GM10847 (cell line): ENCODE measurements around the gene SNAI3.

ENCODE experiments used
- POLR2A ChIP-seq: IDR thresholded peaks from 2 replicates; pipeline ENCODE4 v1.6.1; 2011; ENCODE audit not compliant: insufficient read length; ENCODE audit errors: extremely low read depth

SNAI3 gene

GRCh38 chr16:88714420-88715302, 28.4 kb upstream of the SNAI3 start:
- TF ChIP-seq POLR2A, result no peak

- TF ChIP-seq POLR2A, result no peak
Measured at GRCh38 chr16:88713568-88714419, 27.5 kb upstream of the SNAI3 start.

GRCh38 chr16:88713054-88713453, 26.7 kb upstream of the SNAI3 start:
- no peak for TF ChIP-seq POLR2A

GRCh38 chr16:88712362-88712979, 26.2 kb upstream of the SNAI3 start:
- TF ChIP-seq POLR2A, result no peak

- no peak for TF ChIP-seq POLR2A
Measured at GRCh38 chr16:88711750-88712340, 25.5 kb upstream of the SNAI3 start.

GRCh38 chr16:88710556-88710955, 24.2 kb upstream of the SNAI3 start:
- TF ChIP-seq POLR2A, result no peak

- no peak for TF ChIP-seq POLR2A
Measured at GRCh38 chr16:88706965-88707826, 20.9 kb upstream of the SNAI3 start.

- TF ChIP-seq POLR2A, result peak; percentile 50
Measured at GRCh38 chr16:88706229-88706964, 20.1 kb upstream of the SNAI3 start, which contains the start of the genes CTU2 and RNF166. Gene CTU2, plus strand, starts transcription at chr16:88706503. Its CDS starts 28 bp downstream, at chr16:88706531. Gene RNF166, minus strand, starts transcription at chr16:88706408. Its CDS starts 83 bp downstream, at chr16:88706325.

- TF ChIP-seq POLR2A, result no peak
Measured at GRCh38 chr16:88705801-88706228, 19.5 kb upstream of the SNAI3 start.

GRCh38 chr16:88705076-88705684, 18.9 kb upstream of the SNAI3 start:
- TF ChIP-seq POLR2A, result no peak

- TF ChIP-seq POLR2A, result no peak
Measured at GRCh38 chr16:88703486-88704309, 17.4 kb upstream of the SNAI3 start.
